Stimulated activated CD4-positive, alpha-beta T cell treated with anti-CD3 and anti-CD28 coated beads, Interleukin-1b, Interleukin-23, amount 100 ng/mL, for 4 hours (primary cell): Measurements from ENCODE around the gene HSPG2.
"Not testable (repeated sequence)": the region's sequence is repeated elsewhere in the genome, so short reads cannot be mapped to it uniquely, and the experiment has no call there.

Source experiments
- DNase-seq, 2 donors: peaks; one replicate each; pipeline ENCODE4 v3.0.0-alpha.2; 2020; ENCODE audit warnings: low read depth in 2 of 2

HSPG2 gene

GRCh38 chr1:21843996-21844395, 93.1 kb downstream of the HSPG2 start:
- no peak for DNase-seq

- no peak for DNase-seq
These were observed 93.9 kb downstream of the HSPG2 start for GRCh38 chr1:21843208-21843607.

GRCh38 chr1:21842606-21843162, 94.4 kb downstream of the HSPG2 start:
- no peak for DNase-seq

DNA sequence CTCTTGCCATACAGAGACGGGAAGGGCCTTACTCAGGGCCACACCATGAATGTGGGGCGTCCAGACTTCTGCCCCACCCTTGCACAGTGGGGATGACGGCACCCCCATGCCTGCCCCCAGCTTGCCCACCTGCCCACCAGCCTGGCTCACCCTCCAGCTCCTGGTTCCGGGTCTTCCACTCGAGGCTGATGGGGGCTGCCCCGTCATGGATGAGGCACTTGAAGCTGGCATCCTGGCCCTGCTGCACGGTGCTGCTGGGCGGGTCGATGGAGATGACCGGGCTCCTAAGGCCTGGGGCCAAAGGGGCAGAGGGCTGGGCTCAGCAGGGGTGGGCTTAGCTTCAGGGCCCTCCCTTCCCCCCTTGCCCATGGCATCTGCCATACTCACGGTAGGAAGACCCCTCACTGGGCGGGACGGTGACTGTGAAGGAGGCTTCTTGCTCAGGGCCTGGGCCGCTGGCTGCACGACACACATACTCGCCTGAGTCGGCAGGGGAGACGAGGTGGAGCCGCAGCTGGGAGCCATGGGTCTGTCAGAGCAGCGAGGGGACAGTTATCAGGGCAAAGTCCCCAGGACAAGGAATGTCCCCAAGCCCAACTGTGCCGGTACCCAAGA, 95.2 kb downstream of the HSPG2 start:
- DNase-seq, result no peak

GRCh38 chr1:21840981-21841380, 96.1 kb downstream of the HSPG2 start:
- DNase-seq, result no peak

GRCh38 chr1:21839337-21840037, 97.6 kb downstream of the HSPG2 start:
- no peak for DNase-seq

DNA sequence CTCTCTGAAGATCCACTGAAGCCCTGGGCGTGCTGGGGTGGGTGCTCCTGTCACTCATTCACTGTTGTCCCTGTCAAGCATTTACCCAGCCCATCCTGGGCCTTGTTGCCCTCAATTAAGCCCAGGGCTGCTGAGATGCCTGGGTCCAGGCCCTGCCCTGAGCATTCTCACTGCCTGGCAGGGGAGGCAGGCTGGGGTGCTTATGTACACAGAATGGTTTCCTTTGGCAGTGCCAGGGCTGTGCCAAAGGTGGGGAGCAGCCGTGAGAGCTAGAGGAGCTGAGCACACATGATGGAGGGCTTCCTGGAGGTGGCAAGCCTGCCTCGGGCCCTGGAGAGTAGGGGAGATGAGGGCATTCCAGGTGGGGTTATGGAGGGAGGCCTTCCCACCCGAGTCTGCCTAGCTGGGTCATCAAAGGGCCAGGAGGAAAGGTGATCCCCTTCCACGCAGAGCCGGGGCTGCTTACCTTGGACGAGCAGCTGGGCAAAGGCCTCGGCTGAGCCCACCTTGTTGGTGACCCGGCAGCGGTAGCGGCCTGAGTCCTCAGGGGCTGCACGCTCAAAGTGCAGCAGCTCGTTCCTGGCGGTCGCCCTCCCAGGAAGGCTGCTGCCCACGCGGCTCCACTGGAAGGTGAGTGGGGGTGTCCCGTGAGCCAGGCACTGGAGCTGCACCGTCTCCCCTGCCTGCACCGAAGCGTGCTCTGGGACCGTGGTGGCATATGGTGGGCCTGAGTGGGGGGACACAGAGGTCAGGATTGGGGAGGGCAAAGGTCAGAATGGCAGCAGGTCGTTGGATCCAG, 98.6 kb downstream of the HSPG2 start:
- no peak for DNase-seq

GRCh38 chr1:21837476-21837875, 99.6 kb downstream of the HSPG2 start:
- no peak for DNase-seq

DNA sequence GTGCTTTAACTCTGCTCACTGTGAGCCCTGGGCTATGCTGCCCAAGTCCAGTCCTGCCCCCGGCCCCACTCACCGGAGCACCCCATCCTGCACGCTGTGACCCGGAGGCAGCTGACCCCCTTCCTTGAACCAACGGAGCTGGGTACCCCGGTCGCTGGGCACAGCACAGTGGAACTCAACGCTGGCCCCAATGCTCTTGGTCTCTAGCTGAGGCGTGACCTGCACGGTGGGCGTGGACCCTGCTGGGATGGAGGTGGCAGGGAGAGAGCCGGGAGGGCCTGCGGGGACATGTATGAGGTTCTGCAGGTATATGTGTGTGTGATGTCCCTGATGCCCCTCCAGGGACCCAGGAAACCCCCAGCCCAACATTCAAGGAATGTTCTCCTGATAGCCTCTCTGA, 100.4 kb downstream of the HSPG2 start:
- DNase-seq, result no peak

GRCh38 chr1:21836010-21836409, 101.1 kb downstream of the HSPG2 start:
- no peak for DNase-seq

DNA sequence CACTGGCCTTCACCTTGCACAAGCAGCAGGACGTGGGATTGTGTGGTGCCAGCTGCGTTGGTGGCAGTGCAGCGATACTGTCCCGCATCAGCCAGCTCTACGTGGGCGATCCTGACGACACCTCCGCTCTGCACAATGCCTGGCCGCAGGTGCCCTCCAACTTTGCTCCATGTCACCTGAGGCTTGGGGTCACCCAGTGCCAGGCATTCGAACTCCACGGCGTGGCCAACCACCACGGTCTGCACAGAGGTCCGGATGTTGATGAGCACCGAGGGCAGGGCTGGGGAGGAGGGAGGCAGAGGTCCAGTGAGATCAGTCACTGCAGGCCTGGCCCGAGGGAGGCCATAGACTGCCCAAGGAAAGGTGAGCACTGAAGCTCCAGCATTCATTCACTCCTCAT, 102.4 kb downstream of the HSPG2 start:
- no peak for DNase-seq

- no peak for DNase-seq
These were observed 103.0 kb downstream of the HSPG2 start for GRCh38 chr1:21834094-21834493.

DNA sequence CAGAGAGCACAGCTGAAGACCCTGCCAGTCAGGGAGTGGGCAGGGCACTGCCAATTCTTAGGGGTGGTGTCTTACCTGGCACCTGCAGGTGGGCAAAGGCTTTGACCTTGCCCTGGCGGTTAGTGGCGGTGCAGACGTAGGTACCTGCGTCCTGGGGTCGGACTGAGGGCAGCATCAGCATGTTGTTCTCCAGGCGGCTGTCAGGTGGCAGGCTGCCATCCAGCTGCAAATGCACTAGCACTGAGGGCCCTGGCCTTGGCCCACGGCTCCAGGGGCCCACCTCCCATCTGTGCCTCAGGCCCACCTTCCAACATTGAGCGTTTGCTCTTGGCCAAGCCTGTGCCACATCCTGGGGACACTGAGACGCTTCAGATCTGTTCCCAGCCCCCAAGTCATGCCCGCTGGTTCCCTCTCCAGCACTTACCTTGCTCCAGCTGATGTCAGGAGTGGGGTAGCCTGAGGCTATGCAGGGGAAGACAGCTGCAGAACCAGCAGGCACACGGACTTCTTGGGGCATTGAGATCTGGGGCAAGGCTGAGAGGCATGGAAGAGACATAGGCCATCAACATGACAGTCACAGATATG, 103.6 kb downstream of the HSPG2 start:
- no peak for DNase-seq

GRCh38 chr1:21831454-21831970, 105.6 kb downstream of the HSPG2 start:
- DNase-seq, result no peak

DNA sequence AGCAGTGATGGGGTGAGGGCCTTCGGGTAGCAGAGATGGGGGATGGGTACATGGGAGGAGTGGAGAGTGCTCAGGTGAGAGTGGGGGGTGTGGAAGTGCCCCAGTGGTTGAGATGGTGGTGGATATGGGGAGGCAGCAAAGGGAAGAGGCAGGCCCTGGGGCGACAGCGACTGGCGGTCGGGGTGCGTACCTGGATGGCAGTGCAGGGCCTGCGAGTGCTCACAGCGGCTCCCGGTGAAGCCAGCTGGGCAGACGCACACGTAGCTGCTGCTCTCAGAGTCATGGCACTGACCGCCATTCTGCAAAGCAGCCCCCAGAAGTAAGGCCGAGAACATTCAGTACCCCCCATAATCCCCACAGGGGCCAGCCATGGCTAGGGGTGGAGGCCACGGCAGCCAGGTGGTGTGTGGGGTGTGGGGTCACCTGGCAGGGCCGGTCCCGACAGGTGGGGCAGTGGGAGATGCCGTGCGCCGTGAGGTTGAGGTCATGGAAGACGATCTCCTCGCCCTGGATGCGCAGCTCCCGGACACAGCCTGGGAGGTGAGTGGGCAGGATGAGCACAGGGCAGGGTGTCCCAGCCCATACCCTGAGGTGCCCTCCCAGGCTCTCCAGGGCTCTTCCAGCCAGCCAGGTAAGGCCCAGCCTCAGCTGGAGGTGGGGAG, 106.2 kb downstream of the HSPG2 start:
- no peak for DNase-seq

- no peak for DNase-seq
These were observed 107.8 kb downstream of the HSPG2 start for GRCh38 chr1:21829294-21829693.

- DNase-seq, result no peak
These were observed 108.5 kb downstream of the HSPG2 start for GRCh38 chr1:21828506-21829210.

- DNase-seq, result no peak
These were observed 109.0 kb downstream of the HSPG2 start for GRCh38 chr1:21828075-21828474.

DNA sequence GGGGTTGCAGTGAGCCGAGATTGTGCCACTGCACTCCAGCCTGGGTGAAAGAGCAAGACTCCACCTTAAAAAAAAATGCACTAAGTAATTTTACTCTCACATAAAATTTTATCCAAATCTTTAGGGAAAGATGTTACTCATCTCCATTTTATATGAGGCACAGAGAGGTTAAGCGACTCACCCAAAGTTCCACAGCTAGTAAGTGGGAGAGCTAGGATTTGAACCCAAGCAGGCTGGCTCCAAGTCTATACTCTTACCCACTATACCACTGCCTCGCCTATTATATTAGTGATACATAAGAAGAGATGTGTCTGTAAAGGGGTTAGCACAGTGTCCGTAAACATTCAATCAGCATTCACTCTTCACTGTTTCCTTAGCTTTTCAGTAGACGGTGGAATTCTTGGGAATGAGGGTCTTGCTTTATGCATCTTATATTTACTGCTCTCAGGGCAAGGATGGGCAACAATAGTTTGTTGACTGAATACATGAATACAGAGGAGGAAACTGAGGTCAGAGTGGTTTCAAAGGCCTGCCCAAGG, 109.9 kb downstream of the HSPG2 start:
- DNase-seq, result no peak

DNA sequence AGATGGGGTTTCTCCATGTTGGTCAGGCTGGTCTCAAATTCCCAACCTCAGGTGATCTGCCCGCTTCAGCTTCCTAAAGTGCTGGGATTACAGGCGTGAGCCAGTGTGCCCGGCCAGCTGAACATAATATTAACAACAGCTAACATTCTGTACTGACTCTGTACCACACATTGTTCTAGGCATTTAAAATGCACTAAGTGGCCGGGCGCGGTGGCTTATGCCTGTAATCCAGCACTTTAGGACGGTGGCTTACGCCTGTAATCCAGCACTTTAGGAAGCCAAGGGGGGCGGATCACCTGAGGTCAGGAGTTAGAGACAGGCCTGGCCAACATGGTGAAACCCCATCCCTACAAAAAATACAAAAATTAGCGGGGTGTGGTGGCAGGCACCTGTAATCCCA, 110.4 kb downstream of the HSPG2 start:
- DNase-seq, result not testable (repeated sequence)

- no peak for DNase-seq
These were observed 111.7 kb downstream of the HSPG2 start for GRCh38 chr1:21825393-21825792.
